K562 (cell line): ENCODE data around the gene EVPL. TPM values are rescaled to one million over a fixed set of nuclear protein-coding genes. Genes with fewer than 3 reads are reported as not detected.

Experiments used
- CCAR2 ChIP-seq: fragments of 200-400 bp; formaldehyde crosslinking; IDR thresholded peaks from 2 replicates; pipeline ENCODE4 v1.6.1; 2017; ENCODE audit warnings: mild to moderate bottlenecking, low read depth, low read length
- CSDE1 ChIP-seq, 2 experiments: fragments of 450-650 bp; IDR thresholded peaks; 2 replicates each; pipeline ENCODE4 v1.6.1; 2016; ENCODE audit warnings: mild to moderate bottlenecking in 1 of 2
- FUS ChIP-seq: fragments of 200-400 bp; formaldehyde crosslinking; optimal IDR thresholded peaks from 2 replicates; pipeline ENCODE3; 2017; ENCODE audit warnings: low read depth, low read length
- GABPA ChIP-seq: fragments of 200-800 bp; sonication (Bioruptor generic); conservative IDR thresholded peaks from 2 replicates; pipeline ENCODE4 v1.6.1; 2016; ENCODE audit warnings: low read depth, missing genetic modification characterization, missing compliant biosample characterization
- GTF2E2 ChIP-seq: fragments of 200-800 bp; sonication (Bioruptor generic); IDR thresholded peaks from 2 replicates; pipeline ENCODE4 v1.6.1; 2016; ENCODE audit warnings: missing genetic modification characterization, missing compliant biosample characterization
- HMG20A ChIP-seq: fragments of 450-650 bp; formaldehyde crosslinking; conservative IDR thresholded peaks from 2 replicates; pipeline ENCODE4 v1.4.0; 2020; ENCODE audit warnings: mild to moderate bottlenecking, mixed read lengths
- MBD2 ChIP-seq: sonication (generic); IDR thresholded peaks from 2 replicates; pipeline ENCODE4 v1.6.1; 2016; ENCODE audit warnings: low read depth, borderline replicate concordance
- NBN ChIP-seq: fragments of 450-650 bp; IDR thresholded peaks from 2 replicates; pipeline ENCODE4 v1.6.1; 2016; ENCODE audit warnings: low read depth, mild to moderate bottlenecking
- NR3C1 ChIP-seq: sonication (generic); formaldehyde crosslinking; IDR thresholded peaks from 2 replicates; pipeline ENCODE4 v1.8.1; 2022; ENCODE audit warnings: missing genetic modification reagents
- PPARD ChIP-seq: fragments of 250-450 bp; sonication (Bioruptor Pico); IDR thresholded peaks from 2 replicates; pipeline ENCODE4 v1.8.0; 2022; ENCODE audit warnings: inconsistent platforms, mild to moderate bottlenecking, moderate library complexity
- PYGO2 ChIP-seq: fragments of 450-650 bp; IDR thresholded peaks from 2 replicates; pipeline ENCODE4 v1.6.1; 2016; ENCODE audit warnings: mild to moderate bottlenecking, missing genetic modification characterization, moderate library complexity, missing compliant biosample characterization
- polyA plus RNA-seq, 8 experiments: library from polyadenylated mRNA; depleted of rRNA in 4 of 8; stranded (reverse) in 5 of 8; unstranded in 3 of 8; fragments of >200 nt; fragmentation: Nextera tagmentation in 2 of 8; fragmentation: Illumina TruSeq in 1 of 8; extraction: Ambion mirVana in 2 of 8; extraction: Trizol in 1 of 8; gene quantifications; 2 replicates each; pipeline versions ENCODE4 v1.2.1 to v1.2.3, GENCODE V29; 2011 to 2014; ENCODE audit warnings: inconsistent platforms in 1 of 8, missing spikeins in 1 of 8
- total RNA-seq, 7 experiments: library from RNA; depleted of rRNA in 6 of 7; stranded (reverse); fragments of >200 nt in 6 of 7; fragmentation: Illumina TruSeq in 2 of 7; extraction: Trizol in 2 of 7; gene quantifications; 2 replicates each; pipeline versions ENCODE4 v1.2.1 to v1.2.3, GENCODE V29; 2011 to 2021; ENCODE audit warnings: low replicate concordance in 1 of 7
- TF ChIP-seq, protein P1 (sequence below): sonication (generic); formaldehyde crosslinking; IDR thresholded peaks from 2 replicates; pipeline ENCODE4 v1.8.0; 2023; ENCODE audit warnings: missing genetic modification reagents, mild to moderate bottlenecking, borderline replicate concordance
- TF ChIP-seq, protein P2 (sequence below): fragments of 250-450 bp; sonication (Bioruptor Pico); IDR thresholded peaks from 2 replicates; pipeline ENCODE4 v1.5.0; 2020; ENCODE audit warnings: mild to moderate bottlenecking, borderline replicate concordance
- TF ChIP-seq, protein P3 (sequence below), 3 experiments: fragments of 200-800 bp in 1 of 3; sonication (Bioruptor generic) in 1 of 3; sonication (generic) in 1 of 3; formaldehyde crosslinking in 1 of 3; IDR thresholded peaks; 2 replicates each; pipeline versions ENCODE4 v1.6.1 to v1.8.0; 2016 to 2022; ENCODE audit warnings: mild to moderate bottlenecking in 2 of 3, missing compliant biosample characterization in 2 of 3, missing genetic modification characterization in 2 of 3, missing genetic modification reagents in 1 of 3
- TF ChIP-seq, protein P4 (sequence below): fragments of 450-650 bp; IDR thresholded peaks from 2 replicates; pipeline ENCODE4 v1.6.1; 2014; ENCODE audit warnings: low read depth, mild to moderate bottlenecking, moderate library complexity, borderline replicate concordance
- TF ChIP-seq, protein P5 (sequence below): sonication (generic); formaldehyde crosslinking; IDR thresholded peaks from 2 replicates; pipeline ENCODE4 v1.8.0; 2022; ENCODE audit warnings: mild to moderate bottlenecking, low read depth, missing genetic modification reagents

EVPL gene
- total and polyA plus RNA-seq, 9 of the 15 experiments (the other 6 are each of a cell fraction or from before 2014, with no cell fraction given): 0.08 to 0.18 (median 0.16) TPM; not detected in 5

DNA sequence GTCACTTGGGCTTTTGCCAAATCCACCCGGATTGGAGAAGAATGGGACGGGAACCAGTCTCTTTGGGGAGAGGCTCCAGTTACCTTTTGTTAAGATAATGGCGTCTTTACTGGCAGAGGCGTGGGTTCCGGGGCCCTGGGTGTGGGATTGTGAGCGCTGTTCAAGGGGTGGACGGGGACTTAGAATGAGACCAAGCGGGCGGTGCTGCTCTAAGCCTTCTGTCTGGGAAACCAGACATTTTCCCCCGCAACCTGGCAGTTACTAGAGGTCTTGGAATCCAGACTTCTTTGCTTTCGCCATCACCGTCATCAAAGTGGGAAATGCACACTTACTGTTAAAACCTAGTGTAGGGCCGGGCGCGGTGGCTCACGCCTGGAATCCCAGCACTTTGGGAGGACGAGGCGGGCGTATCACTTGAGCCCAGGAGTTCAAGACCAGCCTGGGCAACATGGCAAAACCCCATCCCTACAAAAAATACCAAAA lies 47.4 kb downstream of the EVPL start (continued):
- TF ChIP-seq, protein P1, sequence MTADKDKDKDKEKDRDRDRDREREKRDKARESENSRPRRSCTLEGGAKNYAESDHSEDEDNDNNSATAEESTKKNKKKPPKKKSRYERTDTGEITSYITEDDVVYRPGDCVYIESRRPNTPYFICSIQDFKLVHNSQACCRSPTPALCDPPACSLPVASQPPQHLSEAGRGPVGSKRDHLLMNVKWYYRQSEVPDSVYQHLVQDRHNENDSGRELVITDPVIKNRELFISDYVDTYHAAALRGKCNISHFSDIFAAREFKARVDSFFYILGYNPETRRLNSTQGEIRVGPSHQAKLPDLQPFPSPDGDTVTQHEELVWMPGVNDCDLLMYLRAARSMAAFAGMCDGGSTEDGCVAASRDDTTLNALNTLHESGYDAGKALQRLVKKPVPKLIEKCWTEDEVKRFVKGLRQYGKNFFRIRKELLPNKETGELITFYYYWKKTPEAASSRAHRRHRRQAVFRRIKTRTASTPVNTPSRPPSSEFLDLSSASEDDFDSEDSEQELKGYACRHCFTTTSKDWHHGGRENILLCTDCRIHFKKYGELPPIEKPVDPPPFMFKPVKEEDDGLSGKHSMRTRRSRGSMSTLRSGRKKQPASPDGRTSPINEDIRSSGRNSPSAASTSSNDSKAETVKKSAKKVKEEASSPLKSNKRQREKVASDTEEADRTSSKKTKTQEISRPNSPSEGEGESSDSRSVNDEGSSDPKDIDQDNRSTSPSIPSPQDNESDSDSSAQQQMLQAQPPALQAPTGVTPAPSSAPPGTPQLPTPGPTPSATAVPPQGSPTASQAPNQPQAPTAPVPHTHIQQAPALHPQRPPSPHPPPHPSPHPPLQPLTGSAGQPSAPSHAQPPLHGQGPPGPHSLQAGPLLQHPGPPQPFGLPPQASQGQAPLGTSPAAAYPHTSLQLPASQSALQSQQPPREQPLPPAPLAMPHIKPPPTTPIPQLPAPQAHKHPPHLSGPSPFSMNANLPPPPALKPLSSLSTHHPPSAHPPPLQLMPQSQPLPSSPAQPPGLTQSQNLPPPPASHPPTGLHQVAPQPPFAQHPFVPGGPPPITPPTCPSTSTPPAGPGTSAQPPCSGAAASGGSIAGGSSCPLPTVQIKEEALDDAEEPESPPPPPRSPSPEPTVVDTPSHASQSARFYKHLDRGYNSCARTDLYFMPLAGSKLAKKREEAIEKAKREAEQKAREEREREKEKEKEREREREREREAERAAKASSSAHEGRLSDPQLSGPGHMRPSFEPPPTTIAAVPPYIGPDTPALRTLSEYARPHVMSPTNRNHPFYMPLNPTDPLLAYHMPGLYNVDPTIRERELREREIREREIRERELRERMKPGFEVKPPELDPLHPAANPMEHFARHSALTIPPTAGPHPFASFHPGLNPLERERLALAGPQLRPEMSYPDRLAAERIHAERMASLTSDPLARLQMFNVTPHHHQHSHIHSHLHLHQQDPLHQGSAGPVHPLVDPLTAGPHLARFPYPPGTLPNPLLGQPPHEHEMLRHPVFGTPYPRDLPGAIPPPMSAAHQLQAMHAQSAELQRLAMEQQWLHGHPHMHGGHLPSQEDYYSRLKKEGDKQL (CRISPR knock-in tag): no peak
- TF ChIP-seq, protein P2, sequence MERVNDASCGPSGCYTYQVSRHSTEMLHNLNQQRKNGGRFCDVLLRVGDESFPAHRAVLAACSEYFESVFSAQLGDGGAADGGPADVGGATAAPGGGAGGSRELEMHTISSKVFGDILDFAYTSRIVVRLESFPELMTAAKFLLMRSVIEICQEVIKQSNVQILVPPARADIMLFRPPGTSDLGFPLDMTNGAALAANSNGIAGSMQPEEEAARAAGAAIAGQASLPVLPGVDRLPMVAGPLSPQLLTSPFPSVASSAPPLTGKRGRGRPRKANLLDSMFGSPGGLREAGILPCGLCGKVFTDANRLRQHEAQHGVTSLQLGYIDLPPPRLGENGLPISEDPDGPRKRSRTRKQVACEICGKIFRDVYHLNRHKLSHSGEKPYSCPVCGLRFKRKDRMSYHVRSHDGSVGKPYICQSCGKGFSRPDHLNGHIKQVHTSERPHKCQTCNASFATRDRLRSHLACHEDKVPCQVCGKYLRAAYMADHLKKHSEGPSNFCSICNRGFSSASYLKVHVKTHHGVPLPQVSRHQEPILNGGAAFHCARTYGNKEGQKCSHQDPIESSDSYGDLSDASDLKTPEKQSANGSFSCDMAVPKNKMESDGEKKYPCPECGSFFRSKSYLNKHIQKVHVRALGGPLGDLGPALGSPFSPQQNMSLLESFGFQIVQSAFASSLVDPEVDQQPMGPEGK (CRISPR knock-in tag): no peak
- TF ChIP-seq PYGO2 (tag): no peak
- no peak for TF ChIP-seq CCAR2
- no peak for TF ChIP-seq FUS
- TF ChIP-seq GTF2E2 (tag): peak; percentile 85
- TF ChIP-seq, protein P3, sequence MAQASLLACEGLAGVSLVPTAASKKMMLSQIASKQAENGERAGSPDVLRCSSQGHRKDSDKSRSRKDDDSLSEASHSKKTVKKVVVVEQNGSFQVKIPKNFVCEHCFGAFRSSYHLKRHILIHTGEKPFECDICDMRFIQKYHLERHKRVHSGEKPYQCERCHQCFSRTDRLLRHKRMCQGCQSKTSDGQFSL (CRISPR knock-in tag; IDR thresholded peaks at IDR 0.05): no peak
- TF ChIP-seq, protein P3 (tag; IDR thresholded peaks at IDR 0.05): no peak
- TF ChIP-seq, protein P4, sequence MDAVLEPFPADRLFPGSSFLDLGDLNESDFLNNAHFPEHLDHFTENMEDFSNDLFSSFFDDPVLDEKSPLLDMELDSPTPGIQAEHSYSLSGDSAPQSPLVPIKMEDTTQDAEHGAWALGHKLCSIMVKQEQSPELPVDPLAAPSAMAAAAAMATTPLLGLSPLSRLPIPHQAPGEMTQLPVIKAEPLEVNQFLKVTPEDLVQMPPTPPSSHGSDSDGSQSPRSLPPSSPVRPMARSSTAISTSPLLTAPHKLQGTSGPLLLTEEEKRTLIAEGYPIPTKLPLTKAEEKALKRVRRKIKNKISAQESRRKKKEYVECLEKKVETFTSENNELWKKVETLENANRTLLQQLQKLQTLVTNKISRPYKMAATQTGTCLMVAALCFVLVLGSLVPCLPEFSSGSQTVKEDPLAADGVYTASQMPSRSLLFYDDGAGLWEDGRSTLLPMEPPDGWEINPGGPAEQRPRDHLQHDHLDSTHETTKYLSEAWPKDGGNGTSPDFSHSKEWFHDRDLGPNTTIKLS: no peak
- TF ChIP-seq NR3C1 (CRISPR knock-in tag): no peak
- no peak for TF ChIP-seq NBN
- TF ChIP-seq PPARD (CRISPR knock-in tag): no peak
- TF ChIP-seq CSDE1 (IDR thresholded peaks at IDR 0.05): 0 out of 4 replicates have a peak, but pooled peaks of 1 of the 2 experiments have one; percentile 18
- peak; percentile 80 for TF ChIP-seq GABPA (tag)
- TF ChIP-seq HMG20A (CRISPR knock-in tag): no peak
- TF ChIP-seq, protein P5, sequence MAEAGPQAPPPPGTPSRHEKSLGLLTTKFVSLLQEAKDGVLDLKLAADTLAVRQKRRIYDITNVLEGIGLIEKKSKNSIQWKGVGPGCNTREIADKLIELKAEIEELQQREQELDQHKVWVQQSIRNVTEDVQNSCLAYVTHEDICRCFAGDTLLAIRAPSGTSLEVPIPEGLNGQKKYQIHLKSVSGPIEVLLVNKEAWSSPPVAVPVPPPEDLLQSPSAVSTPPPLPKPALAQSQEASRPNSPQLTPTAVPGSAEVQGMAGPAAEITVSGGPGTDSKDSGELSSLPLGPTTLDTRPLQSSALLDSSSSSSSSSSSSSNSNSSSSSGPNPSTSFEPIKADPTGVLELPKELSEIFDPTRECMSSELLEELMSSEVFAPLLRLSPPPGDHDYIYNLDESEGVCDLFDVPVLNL: no peak
- TF ChIP-seq MBD2: no peak
